ENCODE results near the gene TRPV5.

- TF ChIP-seq, protein P1, sequence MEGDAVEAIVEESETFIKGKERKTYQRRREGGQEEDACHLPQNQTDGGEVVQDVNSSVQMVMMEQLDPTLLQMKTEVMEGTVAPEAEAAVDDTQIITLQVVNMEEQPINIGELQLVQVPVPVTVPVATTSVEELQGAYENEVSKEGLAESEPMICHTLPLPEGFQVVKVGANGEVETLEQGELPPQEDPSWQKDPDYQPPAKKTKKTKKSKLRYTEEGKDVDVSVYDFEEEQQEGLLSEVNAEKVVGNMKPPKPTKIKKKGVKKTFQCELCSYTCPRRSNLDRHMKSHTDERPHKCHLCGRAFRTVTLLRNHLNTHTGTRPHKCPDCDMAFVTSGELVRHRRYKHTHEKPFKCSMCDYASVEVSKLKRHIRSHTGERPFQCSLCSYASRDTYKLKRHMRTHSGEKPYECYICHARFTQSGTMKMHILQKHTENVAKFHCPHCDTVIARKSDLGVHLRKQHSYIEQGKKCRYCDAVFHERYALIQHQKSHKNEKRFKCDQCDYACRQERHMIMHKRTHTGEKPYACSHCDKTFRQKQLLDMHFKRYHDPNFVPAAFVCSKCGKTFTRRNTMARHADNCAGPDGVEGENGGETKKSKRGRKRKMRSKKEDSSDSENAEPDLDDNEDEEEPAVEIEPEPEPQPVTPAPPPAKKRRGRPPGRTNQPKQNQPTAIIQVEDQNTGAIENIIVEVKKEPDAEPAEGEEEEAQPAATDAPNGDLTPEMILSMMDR (IDR thresholded peaks at IDR 0.05), result no peak
- no peak for TF ChIP-seq POLR2A (IDR thresholded peaks at IDR 0.05)
These were observed 18.2 kb downstream of the TRPV5 start for GRCh38 chr7:142915315-142915714.

All from transverse colon (tissue), 3 donors.